A549 (cell line): ENCODE measurements around the gene ABL1. TPM values are rescaled to one million over a fixed set of nuclear protein-coding genes. Genes with fewer than 3 reads are reported as not detected.

Source experiments
- ATAC-seq, 2 experiments: fragments of 200-7000 bp in 1 of 2; fragments of >200 bp in 1 of 2; cut with Nextera tagmentation in 1 of 2; cut with Tn5 transposase in 1 of 2; 3 replicates each; pipeline versions ENCODE4 v1.8.0 to v1.9.1; 2018 to 2020; ENCODE audit warnings: mild to moderate bottlenecking in 1 of 2, moderate library complexity in 1 of 2
- CTCF ChIA-PET: fragments of 300-600 bp; sonication (Branson Sonifier 250); formaldehyde crosslinking; extraction: SDS; loops from one replicate; lab custom pipeline; 2021; ENCODE audit warnings: antibody characterized with exemption, inconsistent platforms; lab: Yijun Ruan, JAX
- POLR2A ChIA-PET: fragments of 350-600 bp; formaldehyde crosslinking; extraction: SDS; loops from one replicate; lab custom pipeline; 2021; ENCODE audit warnings: antibody characterized with exemption, inconsistent platforms; lab: Yijun Ruan, JAX
- DNase-seq, 2 experiments: peaks; one replicate each; pipeline versions ENCODE4 v3.0.0 to v3.0.0-alpha.2; 2011 to 2016; ENCODE audit warnings: low read depth in 1 of 2, low spot score in 1 of 2
- FAIRE-seq: peaks from 2 replicates; lab custom pipeline; 2011; peaks lifted over from hg19 to GRCh38; lab: Jason Lieb, UNC
- H3K27ac ChIP-seq, 2 experiments: fragments of >200 bp; sonication (Bioruptor Twin); formaldehyde crosslinking; 3 replicates each; pipeline ENCODE4 v1.5.1; 2016 to 2017
- H3K4me1 ChIP-seq: fragments of >200 bp; sonication (Bioruptor Twin); formaldehyde crosslinking; 3 replicates; pipeline ENCODE4 v1.6.1; 2016
- H3K4me2 ChIP-seq: fragments of >200 bp; sonication (Bioruptor Twin); formaldehyde crosslinking; 3 replicates; pipeline ENCODE4 v1.6.1; 2016
- H3K4me3 ChIP-seq: fragments of >200 bp; sonication (Bioruptor Twin); formaldehyde crosslinking; 3 replicates; pipeline ENCODE4 v1.5.1; 2016
- H3K9me3 ChIP-seq: fragments of >200 bp; sonication (Bioruptor Twin); formaldehyde crosslinking; 3 replicates; pipeline ENCODE4 v1.6.1; 2016
- CHD2 ChIP-seq: fragments of 150-350 bp; IDR thresholded peaks from 2 replicates; pipeline ENCODE4 v1.6.1; 2014; ENCODE audit warnings: low read length; ENCODE audit not compliant: partially characterized antibody
- ELK1 ChIP-seq: fragments of 150-350 bp; IDR thresholded peaks from 2 replicates; pipeline ENCODE4 v1.6.1; 2014; ENCODE audit warnings: low read depth, mild to moderate bottlenecking, low read length
- GATA3 ChIP-seq: IDR thresholded peaks from 2 replicates; pipeline ENCODE4 v1.6.1; 2012; ENCODE audit warnings: borderline replicate concordance
- HOXB5 ChIP-seq: fragments of 250-450 bp; sonication (Bioruptor Pico); IDR thresholded peaks from 2 replicates; pipeline ENCODE4 v1.5.0; 2020; ENCODE audit warnings: mild to moderate bottlenecking, moderate library complexity
- JUN ChIP-seq, 2 experiments: fragments of >200 bp; sonication (Bioruptor Twin); formaldehyde crosslinking; IDR thresholded peaks; 2 replicates in 1 of 2; 3 replicates in 1 of 2; pipeline ENCODE4 v1.6.1; 2016 to 2017
- JUNB ChIP-seq: fragments of >200 bp; sonication (Bioruptor Twin); formaldehyde crosslinking; IDR thresholded peaks from 2 replicates; pipeline ENCODE4 v1.6.1; 2016
- KDM1A ChIP-seq: fragments of 200-600 bp; sonication (generic); IDR thresholded peaks from 2 replicates; pipeline ENCODE4 v1.6.1; 2016; ENCODE audit warnings: low read depth, mild to moderate bottlenecking
- MAZ ChIP-seq: fragments of 150-350 bp; IDR thresholded peaks from 2 replicates; pipeline ENCODE4 v1.6.1; 2014; ENCODE audit warnings: antibody characterized with exemption, low read depth, low read length, borderline replicate concordance
- NFE2L2 ChIP-seq: fragments of 150-350 bp; conservative IDR thresholded peaks from 2 replicates; pipeline ENCODE4 v1.6.1; 2014; ENCODE audit warnings: low read length
- NR3C1 ChIP-seq: fragments of >200 bp; sonication (Bioruptor Twin); formaldehyde crosslinking; IDR thresholded peaks from 3 replicates; pipeline ENCODE4 v1.6.1; 2017
- PBX3 ChIP-seq: IDR thresholded peaks from 2 replicates; pipeline ENCODE4 v1.6.1; 2012
- PHF8 ChIP-seq: fragments of 200-600 bp; sonication (generic); IDR thresholded peaks from 2 replicates; pipeline ENCODE4 v1.6.1; 2016; ENCODE audit warnings: low read depth, mild to moderate bottlenecking, antibody characterized with exemption, moderate library complexity, borderline replicate concordance
- REST ChIP-seq: fragments of 200-600 bp; sonication (generic); IDR thresholded peaks from 2 replicates; pipeline ENCODE4 v1.6.1; 2016; ENCODE audit warnings: antibody characterized with exemption, mild to moderate bottlenecking, moderate library complexity
- SREBF2 ChIP-seq: fragments of 450-650 bp; IDR thresholded peaks from 2 replicates; pipeline ENCODE4 v1.6.1; 2014; ENCODE audit warnings: mild to moderate bottlenecking, moderate library complexity
- ZC3H11A ChIP-seq: fragments of 450-650 bp; IDR thresholded peaks from 2 replicates; pipeline ENCODE4 v1.6.1; 2014; ENCODE audit warnings: antibody characterized with exemption, mild to moderate bottlenecking
- WGBS: methylation state at CpG from one replicate; pipeline ENCODE4 v1.1.6; 2017; ENCODE audit errors: missing lambda C conversion rate; 5-methylcytosine and 5-hydroxymethylcytosine counted together
- polyA plus RNA-seq, 4 experiments: library from polyadenylated mRNA; depleted of rRNA in 3 of 4; stranded (reverse); fragments of >200 nt; fragmentation: RNase III in 1 of 4; extraction: RNeasy Plus Mini Kit Qiagen cat#74134 plus additional on column Dnase treatment in 1 of 4; gene quantifications; 2 replicates in 3 of 4; 3 replicates in 1 of 4; pipeline ENCODE4 v1.2.3, GENCODE V29; 2011 to 2017
- TF ChIP-seq, protein P1 (sequence below): fragments of 250-450 bp; sonication (Bioruptor Pico); IDR thresholded peaks from 2 replicates; pipeline ENCODE4 v1.5.0; 2020; ENCODE audit warnings: low read depth, mild to moderate bottlenecking, moderate library complexity

ABL1 gene
- polyA plus RNA-seq, 2 of the 4 experiments (the other 2 are of a cell fraction), result 26.5 to 32.4 TPM

GRCh38 chr9:130886981-130887380, 51.9 kb downstream of the ABL1 start:
- CTCF ChIA-PET, result interaction anchor here (1.3 to 5.2 kb wide), 6 partner anchors 10 to 160 kb away, joined by 4 to 47 read pairs (median 16); no protein-coding TSS in a partner anchor
- no peak for ATAC-seq
- no peak for DNase-seq
- POLR2A ChIA-PET, result no interaction called here
- Histone ChIP-seq H3K27ac (no peak overlapping the region), H3K4me1 (no peaks in the 10 kb centered on the region), H3K4me3 (no peak overlapping the region), H3K9me3 (no peaks in the 10 kb centered on the region), H3K4me2 (no peak overlapping the region)
- FAIRE-seq, result no peak
- WGBS, result 88% methylated on average over 23 of the region's 23 CpGs
- TF ChIP-seq ZC3H11A (no peak), PHF8 (no peak), MAZ (no peak), REST (no peak), NFE2L2 (no peak)

- Histone ChIP-seq H3K9me3 (no peaks in the 10 kb centered on the region), H3K4me3 (no peak overlapping the region), H3K4me1 (no peaks in the 10 kb centered on the region), H3K4me2 (no peak overlapping the region), H3K27ac (no peak overlapping the region)
- TF ChIP-seq NR3C1 (no peak), KDM1A (no peak), JUNB (no peak)
- no peak for ATAC-seq
- WGBS, result 91% methylated on average over 23 of the region's 25 CpGs
- CTCF ChIA-PET, result interaction anchor here (1.0 to 5.2 kb wide), 6 partner anchors 17 to 111 kb away, joined by 4 to 47 read pairs (median 17); no protein-coding TSS in a partner anchor
- POLR2A ChIA-PET, result no interaction called here
- no peak for DNase-seq
- no peak for FAIRE-seq
Measured at GRCh38 chr9:130887494-130888144, 52.6 kb downstream of the ABL1 start.

GRCh38 chr9:130888146-130888885, 53.3 kb downstream of the ABL1 start:
- DNase-seq, result no peak
- TF ChIP-seq GATA3, result no peak
- no peak for TF ChIP-seq HOXB5 (CRISPR knock-in tag)
- no peak for TF ChIP-seq JUN (IDR thresholded peaks at IDR 0.05)
- TF ChIP-seq JUNB, result no peak
- no peak for TF ChIP-seq CHD2
- TF ChIP-seq, all 56 proteins: peak for 0
- WGBS, result 96% methylated on average over 22 of the region's 22 CpGs
- no peak overlapping the region for H3K4me3 ChIP-seq
- FAIRE-seq (no peak), ATAC-seq (no peak)
- no peak overlapping the region for H3K27ac ChIP-seq
- no peaks in the 10 kb centered on the region for H3K4me1 ChIP-seq
- no peak overlapping the region for H3K4me2 ChIP-seq
- ChIA-PET CTCF (interaction anchor here (0.7 to 3.5 kb wide), 9 partner anchors 10 to 110 kb away, joined by 3 to 29 read pairs (median 4); no protein-coding TSS in a partner anchor), POLR2A (no interaction called here)
- no peaks in the 10 kb centered on the region for H3K9me3 ChIP-seq

DNA sequence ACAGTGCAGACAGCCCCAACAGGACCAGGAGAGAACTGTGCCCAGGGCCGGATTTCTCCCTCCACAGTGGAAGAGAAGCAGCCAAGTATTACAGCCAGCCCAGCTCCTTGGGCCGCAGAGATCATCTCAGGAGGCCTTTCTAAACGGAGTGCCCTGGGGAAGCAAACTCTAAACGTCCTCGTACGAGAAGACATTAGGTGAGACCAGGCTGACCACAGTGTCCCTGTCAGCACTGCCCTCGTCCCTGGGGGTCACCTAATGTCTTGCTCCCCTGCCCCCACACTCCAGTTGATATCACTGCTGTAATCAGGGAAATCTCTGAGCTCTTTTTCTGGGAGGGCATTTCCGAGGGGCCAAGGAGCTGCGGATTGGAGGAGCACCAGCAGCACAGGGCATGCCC, 55.1 kb downstream of the ABL1 start:
- no peaks in the 10 kb centered on the region for H3K9me3 ChIP-seq
- H3K4me3 ChIP-seq, result no peak overlapping the region
- no peak for ATAC-seq
- ChIA-PET POLR2A (no interaction called here), CTCF (interaction anchor here (0.9 to 5.9 kb wide), 16 partner anchors 9 to 429 kb away, joined by 3 to 97 read pairs (median 5); no protein-coding TSS in a partner anchor)
- no peaks in the 10 kb centered on the region for H3K4me1 ChIP-seq
- H3K27ac ChIP-seq, result no peak overlapping the region
- H3K4me2 ChIP-seq, result no peak overlapping the region
- FAIRE-seq, result no peak
- 86% methylated on average over 9 of the region's 9 CpGs for WGBS
- TF ChIP-seq, protein P1, sequence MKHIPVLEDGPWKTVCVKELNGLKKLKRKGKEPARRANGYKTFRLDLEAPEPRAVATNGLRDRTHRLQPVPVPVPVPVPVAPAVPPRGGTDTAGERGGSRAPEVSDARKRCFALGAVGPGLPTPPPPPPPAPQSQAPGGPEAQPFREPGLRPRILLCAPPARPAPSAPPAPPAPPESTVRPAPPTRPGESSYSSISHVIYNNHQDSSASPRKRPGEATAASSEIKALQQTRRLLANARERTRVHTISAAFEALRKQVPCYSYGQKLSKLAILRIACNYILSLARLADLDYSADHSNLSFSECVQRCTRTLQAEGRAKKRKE (CRISPR knock-in tag), result no peak
- no peak for TF ChIP-seq PBX3
- no peak for TF ChIP-seq ELK1
- no peak for TF ChIP-seq SREBF2
- no peak for DNase-seq
